Dendritic cell treated with granulocyte-macrophage colony-stimulating factor and Interleukin-4, amounts not matched to agents 40 ng/mL and 50 ng/mL, for 4 days (primary cell): ENCODE data around the gene LRSAM1.

Source experiments
- H3K27ac Mint-ChIP-seq: one replicate; pipeline ENCODE4 v1.8.0; 2022; ENCODE audit warnings: mild to moderate bottlenecking, mixed read lengths
- H3K27me3 Mint-ChIP-seq: one replicate; pipeline ENCODE4 v1.8.0; 2022; ENCODE audit warnings: mild to moderate bottlenecking, mixed read lengths
- H3K36me3 Mint-ChIP-seq: one replicate; pipeline ENCODE4 v1.8.0; 2022; ENCODE audit warnings: low read depth, mixed read lengths
- H3K4me1 Mint-ChIP-seq: one replicate; pipeline ENCODE4 v1.8.0; 2022; ENCODE audit warnings: low read depth, mixed read lengths
- H3K4me3 Mint-ChIP-seq: one replicate; pipeline ENCODE4 v1.8.0; 2022; ENCODE audit warnings: mild to moderate bottlenecking, moderate library complexity, mixed read lengths
- H3K9me3 Mint-ChIP-seq: one replicate; pipeline ENCODE4 v1.8.0; 2022; ENCODE audit warnings: mixed read lengths
- intact Hi-C: fragments of 100-400 bp; cut with micrococcal nuclease; formaldehyde crosslinking; loops from one replicate; pipeline ENCODE4 v1.15.0; 2022

Gene LRSAM1

DNA sequence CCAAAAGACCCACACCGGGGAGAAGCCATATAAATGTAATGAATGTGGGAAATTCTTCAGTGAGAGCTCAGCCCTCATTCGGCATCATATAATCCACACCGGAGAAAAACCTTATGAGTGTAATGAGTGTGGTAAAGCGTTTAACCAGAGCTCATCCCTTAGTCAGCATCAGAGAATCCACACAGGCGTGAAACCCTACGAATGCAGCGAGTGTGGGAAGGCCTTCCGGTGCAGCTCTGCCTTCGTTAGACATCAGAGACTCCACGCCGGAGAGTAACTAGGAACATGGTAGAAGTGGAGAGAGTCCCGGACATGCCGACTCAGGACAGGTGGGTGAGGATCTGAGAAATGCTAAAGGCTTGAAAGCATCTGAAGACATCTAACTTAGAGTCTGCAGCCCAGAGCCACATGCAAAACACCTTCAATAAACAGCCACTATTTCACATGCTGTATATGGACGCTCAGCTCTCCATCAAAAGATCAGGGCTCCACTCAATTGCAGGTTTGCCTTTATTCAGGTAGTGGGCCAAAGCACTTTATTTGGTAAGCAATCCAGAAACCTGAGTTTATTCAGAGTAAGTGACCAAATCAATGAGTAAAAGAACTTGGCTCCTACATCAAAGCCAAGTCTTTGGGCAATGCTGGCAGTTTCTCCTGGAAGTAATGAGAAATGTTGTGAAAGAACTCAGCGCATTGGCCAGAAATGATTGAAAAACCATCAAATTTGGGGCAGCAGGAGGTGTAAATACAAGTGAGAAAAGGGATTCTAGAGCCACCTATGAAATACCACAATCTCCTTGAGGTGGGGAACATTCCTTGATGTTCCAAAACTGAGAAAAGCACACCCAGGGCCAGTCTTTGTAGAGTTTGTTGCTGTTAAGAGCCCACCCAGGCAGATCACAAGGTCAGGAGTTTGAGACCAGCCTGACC is 6.1 kb upstream of the LRSAM1 start:
- intact Hi-C loops = no loop called here
- Mint-ChIP-seq H3K36me3 (peaks cover 100% of the 10 kb centered on the region), H3K4me1 (peaks cover 30% of the 10 kb centered on the region), H3K27me3 (no peaks in the 10 kb centered on the region), H3K27ac (no peak overlapping the region), H3K9me3 (peaks cover 18% of the 10 kb centered on the region), H3K4me3 (no peak overlapping the region)

DNA sequence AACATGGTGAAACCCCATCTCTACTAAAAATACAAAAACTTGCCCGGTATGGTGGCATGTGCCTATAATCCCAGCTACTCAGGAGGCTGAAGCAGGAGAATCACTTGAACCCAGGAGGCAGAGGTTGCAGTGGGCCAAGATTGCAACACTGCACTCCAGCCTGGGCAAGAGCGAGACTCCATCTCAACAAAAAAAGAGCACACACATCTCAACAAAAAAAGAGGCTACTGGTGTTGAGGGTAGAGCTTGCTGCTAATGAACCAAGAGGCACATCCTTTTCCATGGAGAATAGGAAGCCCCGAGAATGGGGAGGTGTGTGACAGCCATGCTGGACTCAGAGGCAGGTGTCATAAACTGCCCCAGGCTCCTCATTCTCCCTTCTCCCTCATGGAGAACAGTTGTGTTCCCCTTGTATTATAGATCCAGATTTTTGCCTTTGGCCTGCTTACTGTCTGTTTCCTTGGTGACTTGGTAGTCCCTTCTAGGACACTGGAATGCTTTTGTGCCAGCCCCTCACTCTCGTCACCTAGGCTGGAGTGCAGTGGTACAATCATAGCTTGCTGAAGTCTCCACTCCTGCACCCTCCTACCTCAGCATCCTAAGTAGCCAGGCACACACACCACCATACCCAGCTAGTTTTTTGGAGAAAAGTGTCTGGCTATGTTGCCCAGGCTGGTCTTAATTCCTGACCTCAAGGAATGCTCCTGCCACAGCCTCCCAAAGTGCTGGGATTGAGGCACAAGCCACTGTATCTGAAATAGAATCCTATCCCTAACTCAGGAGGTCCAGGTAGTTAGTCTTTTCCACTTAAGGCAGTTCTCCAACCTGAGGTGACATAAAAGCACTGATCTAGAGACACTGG is 5.2 kb upstream of the LRSAM1 start:
- Mint-ChIP-seq H3K9me3 (peaks cover 18% of the 10 kb centered on the region), H3K36me3 (peaks cover 100% of the 10 kb centered on the region), H3K27ac (peak overlapping the region; percentile 37), H3K4me1 (peaks cover 35% of the 10 kb centered on the region), H3K4me3 (no peak overlapping the region), H3K27me3 (no peaks in the 10 kb centered on the region)
- intact Hi-C loops = no loop called here

DNA sequence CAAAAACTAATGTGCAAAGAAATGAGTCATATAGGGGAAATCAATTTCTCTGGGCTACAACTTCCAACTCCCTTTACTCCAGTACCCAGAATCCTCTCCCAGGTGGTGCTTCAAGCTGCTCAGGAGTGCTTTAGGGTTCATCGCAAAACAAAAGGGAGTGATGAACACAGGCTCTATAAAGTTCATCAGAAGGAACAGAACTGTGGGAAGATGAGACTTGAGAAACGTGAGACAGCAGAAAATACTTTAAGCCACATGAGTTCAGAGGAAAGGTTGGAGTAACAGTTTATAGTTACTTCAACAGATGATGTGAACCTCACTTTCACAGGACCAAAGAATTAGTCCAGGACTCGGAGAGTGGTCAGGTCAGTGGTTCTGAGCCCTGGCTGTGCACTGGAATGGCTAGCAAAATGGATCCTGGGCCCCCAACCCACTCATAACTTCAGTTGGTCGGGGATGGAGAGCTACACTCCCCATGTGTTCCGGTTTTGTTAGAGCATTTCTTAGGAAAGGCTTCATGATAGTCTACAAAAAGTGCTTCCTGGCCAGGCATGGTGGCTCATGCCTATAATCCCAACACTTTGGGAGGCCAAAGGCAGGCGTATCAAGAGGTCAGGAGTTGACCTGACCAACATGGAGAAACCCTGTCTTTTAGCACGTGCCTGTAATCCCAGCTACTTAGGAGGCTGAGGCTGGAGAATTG is 4.4 kb upstream of the LRSAM1 start:
- Mint-ChIP-seq H3K9me3 (peaks cover 18% of the 10 kb centered on the region), H3K4me3 (no peak overlapping the region), H3K4me1 (peaks cover 38% of the 10 kb centered on the region), H3K36me3 (peaks cover 100% of the 10 kb centered on the region), H3K27me3 (no peaks in the 10 kb centered on the region), H3K27ac (peak overlapping the region; percentile 37)
- intact Hi-C loops = no loop called here

DNA sequence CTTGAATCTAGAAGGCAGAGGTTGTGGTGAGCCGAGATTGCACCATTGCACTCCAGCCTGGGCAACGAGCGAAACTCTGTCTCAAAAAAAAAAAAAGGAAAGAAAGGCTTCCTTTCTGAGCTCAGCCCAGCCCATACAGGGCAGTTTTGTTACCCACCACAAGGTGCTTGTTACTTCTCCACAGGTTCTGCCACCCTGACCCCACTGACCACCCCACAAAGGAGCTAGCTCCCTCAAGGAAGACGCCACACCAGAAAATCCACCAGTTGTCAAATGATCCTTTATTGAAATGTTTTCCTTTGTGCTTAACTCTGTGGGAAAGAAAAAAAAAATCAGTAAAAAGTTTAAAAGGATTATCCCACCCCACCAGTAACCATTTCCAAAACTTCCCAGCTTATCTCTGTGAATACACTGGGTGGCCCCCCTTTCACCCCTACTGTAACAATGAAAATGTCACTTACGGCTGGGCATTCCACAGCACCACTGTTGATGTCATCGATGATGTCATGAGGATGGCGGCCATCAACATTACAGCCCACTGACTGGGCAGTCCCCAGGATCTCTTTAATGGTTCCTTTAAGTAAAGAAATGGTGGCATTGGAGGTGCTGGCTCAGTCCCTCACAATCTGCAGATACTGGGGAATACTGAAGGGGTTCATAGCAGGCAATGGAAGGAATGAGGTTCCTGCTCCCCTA is 3.7 kb upstream of the LRSAM1 start:
- Mint-ChIP-seq H3K9me3 (peaks cover 18% of the 10 kb centered on the region), H3K27ac (no peak overlapping the region), H3K4me3 (no peak overlapping the region), H3K4me1 (peaks cover 45% of the 10 kb centered on the region), H3K36me3 (peaks cover 99% of the 10 kb centered on the region), H3K27me3 (no peaks in the 10 kb centered on the region)
- intact Hi-C loops = no loop called here

DNA sequence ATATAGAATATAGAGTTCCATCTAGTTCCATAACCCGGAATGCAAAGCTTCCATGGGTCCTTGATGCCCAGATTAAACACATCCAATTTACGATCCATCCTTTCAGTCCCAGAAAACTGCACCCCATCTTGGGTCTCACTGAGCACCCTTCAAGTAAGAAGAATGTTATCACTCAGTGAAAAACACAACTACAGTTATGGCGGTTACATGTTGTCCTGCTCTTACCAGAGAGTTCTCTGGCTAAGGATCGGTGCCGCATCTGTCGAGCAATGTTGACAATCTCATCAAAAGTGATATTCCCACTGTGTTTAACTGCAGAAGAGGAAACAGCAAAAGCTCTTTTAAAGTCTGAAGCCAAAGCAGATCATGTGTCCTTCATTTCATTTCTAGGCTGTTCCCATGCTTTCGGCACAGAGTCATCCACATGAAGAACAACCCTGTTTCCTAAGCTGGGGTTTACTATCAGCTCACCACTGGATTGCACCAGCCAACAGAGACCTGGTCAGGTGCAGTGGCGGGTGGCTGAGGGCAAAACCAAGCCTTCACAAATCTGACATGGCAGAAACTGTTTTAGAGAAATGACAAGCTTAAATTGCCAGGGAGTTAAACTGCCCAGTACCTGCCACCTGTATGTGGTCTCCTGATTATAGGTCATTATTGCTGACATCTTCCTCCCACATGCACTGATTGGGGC is 3.1 kb upstream of the LRSAM1 start:
- no peak overlapping the region for H3K27ac Mint-ChIP-seq
- no peaks in the 10 kb centered on the region for H3K27me3 Mint-ChIP-seq
- H3K4me3 Mint-ChIP-seq = no peak overlapping the region
- peaks cover 49% of the 10 kb centered on the region for H3K4me1 Mint-ChIP-seq
- H3K36me3 Mint-ChIP-seq = peaks cover 92% of the 10 kb centered on the region
- intact Hi-C loops = no loop called here
- H3K9me3 Mint-ChIP-seq = peaks cover 18% of the 10 kb centered on the region

DNA sequence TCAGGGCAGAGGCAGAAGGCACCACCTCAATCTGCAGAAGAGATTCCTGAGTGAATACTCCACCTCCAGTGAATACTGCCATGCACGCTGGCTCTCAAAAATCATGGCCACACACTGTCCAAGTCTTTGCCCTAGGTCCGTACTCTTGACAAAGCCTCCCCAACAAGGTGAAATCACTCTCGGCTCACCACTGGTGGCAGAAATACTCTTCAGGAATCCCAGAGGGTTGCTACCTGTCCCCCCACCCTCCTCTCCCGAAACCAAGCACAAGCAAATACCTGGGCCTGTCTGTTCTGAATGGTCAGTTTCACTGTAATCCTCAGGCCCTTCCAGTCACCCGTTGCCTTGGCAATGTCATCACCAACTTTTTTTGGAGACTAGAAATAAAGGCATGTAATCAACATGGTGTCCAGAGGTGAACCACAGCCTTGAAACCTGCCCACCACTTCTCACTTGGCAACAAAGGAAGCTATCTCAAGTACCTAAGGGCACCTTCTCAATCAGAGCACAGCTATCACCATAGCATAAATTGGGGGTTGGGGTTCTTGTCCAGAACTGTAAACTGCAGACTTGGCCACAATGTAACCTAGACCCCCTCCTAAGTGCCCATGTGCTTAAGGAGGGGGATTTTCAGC is 1.9 kb upstream of the LRSAM1 start:
- H3K27me3 Mint-ChIP-seq = no peaks in the 10 kb centered on the region
- H3K9me3 Mint-ChIP-seq = peaks cover 10% of the 10 kb centered on the region
- H3K36me3 Mint-ChIP-seq = peaks cover 92% of the 10 kb centered on the region
- intact Hi-C loops = no loop called here
- peaks cover 60% of the 10 kb centered on the region for H3K4me1 Mint-ChIP-seq
- H3K27ac Mint-ChIP-seq = peak overlapping the region; percentile 96
- H3K4me3 Mint-ChIP-seq = peak overlapping the region; percentile 92

DNA sequence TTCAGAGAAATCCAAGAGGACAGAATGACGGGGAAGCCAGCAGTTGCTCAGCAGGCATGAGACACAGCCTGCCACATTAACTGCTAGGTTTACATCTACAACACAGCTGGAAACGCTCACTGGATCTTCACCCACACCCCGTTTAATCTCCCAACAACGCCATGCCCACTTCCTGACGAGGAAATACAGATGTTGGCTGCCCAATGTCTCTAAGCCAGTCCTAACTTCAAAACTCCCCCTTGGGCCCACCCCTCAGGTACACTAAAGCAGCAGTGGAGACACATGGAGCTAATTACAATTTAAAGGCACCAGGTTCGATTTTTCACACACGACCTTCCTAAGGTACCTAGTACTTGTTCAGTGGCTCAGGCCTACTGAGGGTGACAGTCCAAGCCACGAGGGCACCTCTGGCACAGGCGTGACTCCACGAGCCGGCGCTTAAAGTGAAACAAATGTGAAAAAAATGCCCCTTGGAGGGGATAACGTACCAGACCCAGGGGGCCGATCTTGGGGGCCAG is 1.0 kb upstream of the LRSAM1 start:
- H3K27me3 Mint-ChIP-seq = no peaks in the 10 kb centered on the region
- H3K36me3 Mint-ChIP-seq = peaks cover 89% of the 10 kb centered on the region
- peaks cover 2% of the 10 kb centered on the region for H3K9me3 Mint-ChIP-seq
- H3K4me3 Mint-ChIP-seq = peak overlapping the region; percentile 92
- intact Hi-C loops = loop anchor here (2.0 kb wide), 1 partner anchor 54 kb away; the partner anchor contains the start of gene SLC2A8
- peak overlapping the region; percentile 96 for H3K27ac Mint-ChIP-seq
- peaks cover 69% of the 10 kb centered on the region for H3K4me1 Mint-ChIP-seq

DNA sequence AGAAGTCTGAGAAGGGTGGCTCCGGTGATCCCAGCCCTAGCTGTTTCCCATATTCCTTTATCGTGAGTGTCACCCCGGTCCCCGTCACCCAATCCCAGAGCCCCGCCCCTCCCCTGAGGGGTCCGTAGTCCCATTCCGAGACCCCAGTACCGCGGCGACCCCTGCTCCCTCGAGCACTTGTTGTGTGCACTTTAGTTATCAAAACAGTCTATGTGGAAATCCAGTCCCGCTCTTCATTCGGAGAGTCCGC is 223 bp downstream of the LRSAM1 start:
- peaks cover 76% of the 10 kb centered on the region for H3K4me1 Mint-ChIP-seq
- no peaks in the 10 kb centered on the region for H3K9me3 Mint-ChIP-seq
- H3K27me3 Mint-ChIP-seq = no peaks in the 10 kb centered on the region
- intact Hi-C loops = loop anchor here (1.0 to 2.0 kb wide), 2 partner anchors 28 to 55 kb away; partner anchors contain the start of gene SLC2A8
- H3K36me3 Mint-ChIP-seq = peaks cover 86% of the 10 kb centered on the region
- peak overlapping the region; percentile 96 for H3K27ac Mint-ChIP-seq
- H3K4me3 Mint-ChIP-seq = peak overlapping the region; percentile 92

DNA sequence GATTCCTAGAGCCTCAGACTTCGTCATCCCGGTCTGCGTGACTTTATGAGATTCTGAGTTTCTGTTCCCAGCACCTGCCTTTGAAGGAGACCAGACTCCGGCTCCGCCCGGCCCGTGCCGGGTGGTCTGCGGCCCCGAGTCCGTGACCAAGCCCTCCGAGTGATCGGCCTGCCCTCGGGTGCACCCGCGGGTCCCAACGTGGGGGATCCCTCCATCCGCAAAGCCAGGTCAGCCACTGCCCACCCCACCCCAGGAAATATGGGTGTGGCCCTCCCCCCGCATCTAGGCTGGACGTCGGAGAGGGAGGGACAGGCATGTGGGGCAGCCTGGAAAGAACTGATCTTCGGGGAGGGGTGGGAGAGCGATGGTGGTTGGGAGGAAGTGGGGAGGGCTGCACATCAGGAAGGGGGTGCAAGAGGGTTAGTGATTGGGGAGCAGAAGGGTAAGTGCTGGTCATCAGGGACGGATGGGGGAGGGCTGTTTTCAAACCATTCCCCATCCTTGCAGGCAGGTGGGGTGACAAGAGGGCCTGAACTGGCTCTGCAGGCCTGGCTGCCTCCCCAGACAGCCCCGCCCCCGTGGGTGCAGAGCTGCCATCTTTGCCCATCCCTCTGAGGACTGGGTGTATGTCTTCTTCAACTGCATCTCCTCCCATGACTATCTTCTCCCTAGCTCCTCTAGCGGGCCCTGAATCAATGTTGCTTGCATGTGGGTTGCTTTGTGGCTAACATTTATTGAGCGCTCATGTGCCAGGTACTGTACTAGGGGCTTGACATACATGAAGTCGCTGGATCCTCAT is 747 bp downstream of the LRSAM1 start:
- Mint-ChIP-seq H3K27ac (peak overlapping the region; percentile 96), H3K9me3 (no peaks in the 10 kb centered on the region), H3K4me3 (peak overlapping the region; percentile 92), H3K4me1 (peaks cover 80% of the 10 kb centered on the region), H3K36me3 (peaks cover 86% of the 10 kb centered on the region), H3K27me3 (no peaks in the 10 kb centered on the region)
- intact Hi-C loops = loop anchor here (1.0 to 2.0 kb wide), 2 partner anchors 29 to 55 kb away; partner anchors contain the start of gene SLC2A8

DNA sequence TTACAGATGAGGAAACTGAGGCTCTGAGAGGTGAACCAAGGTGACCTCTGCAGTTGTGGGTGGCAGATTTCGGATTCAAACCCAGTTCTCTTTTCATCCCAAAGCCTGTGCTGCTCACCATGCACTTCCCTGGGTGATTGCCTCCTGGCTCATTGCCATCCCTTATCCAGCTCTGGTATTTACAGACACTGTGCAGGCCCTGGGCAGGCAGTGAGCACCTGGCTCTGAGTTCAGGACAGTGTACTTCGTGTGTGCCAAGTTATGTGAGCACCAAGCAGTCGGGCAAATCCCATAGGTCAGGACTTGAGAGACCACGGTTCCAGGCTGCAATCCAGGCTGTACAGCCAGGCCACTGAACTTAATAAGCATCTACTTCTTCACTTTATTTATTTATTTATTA is 1.4 kb downstream of the LRSAM1 start:
- intact Hi-C loops = no loop called here
- Mint-ChIP-seq H3K4me3 (peak overlapping the region; percentile 34), H3K36me3 (peaks cover 86% of the 10 kb centered on the region)

DNA sequence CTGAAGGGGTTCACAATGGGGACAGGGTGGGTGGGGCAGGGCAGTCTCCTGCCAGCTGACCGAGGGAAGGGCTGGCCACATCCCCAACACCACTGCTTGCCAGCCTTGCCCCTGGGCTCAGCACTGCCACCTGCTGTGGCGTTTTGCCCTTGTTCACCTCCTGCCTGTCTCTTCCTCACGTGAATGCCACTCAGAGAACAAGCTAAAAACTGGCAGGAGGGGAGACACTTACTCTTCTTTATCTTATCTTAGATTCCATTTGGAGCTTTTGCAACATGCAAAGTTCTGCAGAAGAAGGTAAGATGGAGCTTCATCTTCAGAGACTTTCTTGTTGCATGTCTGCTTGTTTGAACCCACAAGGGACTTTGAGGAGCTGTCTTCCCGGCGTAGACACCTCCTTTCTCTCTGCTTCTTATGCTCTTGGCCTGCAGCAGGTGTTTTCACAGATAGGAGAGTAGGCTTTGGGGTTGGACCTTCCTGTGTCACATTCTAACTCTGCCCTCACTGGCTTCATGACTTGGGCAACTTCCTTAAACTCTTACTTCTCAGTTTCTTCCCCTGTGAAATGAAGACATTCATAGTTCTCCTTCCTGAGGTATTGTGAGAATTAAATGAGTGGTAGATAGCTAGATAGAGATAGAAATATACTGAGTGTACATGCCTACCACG is 4.1 kb downstream of the LRSAM1 start:
- no peaks in the 10 kb centered on the region for H3K9me3 Mint-ChIP-seq
- H3K4me3 Mint-ChIP-seq = no peak overlapping the region
- peaks cover 54% of the 10 kb centered on the region for H3K4me1 Mint-ChIP-seq
- peak overlapping the region; percentile 78 for H3K27ac Mint-ChIP-seq
- H3K36me3 Mint-ChIP-seq = peaks cover 86% of the 10 kb centered on the region
- no peaks in the 10 kb centered on the region for H3K27me3 Mint-ChIP-seq
- intact Hi-C loops = no loop called here

More for the DNA sequence above, 1.4 kb downstream of the LRSAM1 start:
- H3K27me3 Mint-ChIP-seq = no peaks in the 10 kb centered on the region
- no peak overlapping the region for H3K27ac Mint-ChIP-seq
- peaks cover 81% of the 10 kb centered on the region for H3K4me1 Mint-ChIP-seq
- no peaks in the 10 kb centered on the region for H3K9me3 Mint-ChIP-seq
